Measurements from ENCODE around the gene SCAMP2.

DNA sequence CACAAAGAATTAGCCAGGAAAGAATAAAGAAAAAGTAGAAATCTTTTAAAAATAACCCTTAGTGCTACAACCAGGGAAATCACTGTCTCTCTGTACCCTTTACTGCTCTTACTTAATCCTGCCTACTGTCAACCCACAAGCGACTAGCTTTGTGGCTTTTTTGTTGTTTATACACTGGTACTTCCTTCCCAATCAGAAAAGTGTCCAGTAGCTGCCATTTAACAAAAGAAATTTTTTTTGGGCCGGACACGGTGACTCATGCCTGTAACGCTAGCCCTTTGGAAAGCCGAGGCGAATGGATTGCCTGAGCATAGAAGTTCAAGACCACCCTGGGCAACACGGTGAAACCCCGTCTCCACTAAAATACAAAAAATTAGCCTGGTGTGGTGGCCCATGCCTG lies 47.3 kb upstream of the SCAMP2 start:
- TF ChIP-seq GATA2 (IDR thresholded peaks at IDR 0.05; ENCODE audit: low read depth, low read length) (no peak), GATA3 (IDR thresholded peaks at IDR 0.05; ENCODE audit: low read depth, low read length) (no peak)
